ENCODE results near the gene PPARD.

Gene PPARD

GRCh38 chr6:35342258-35343091 lies at the start of gene PPARD:
Gene PPARD (plus strand): TSS chr6:35342558. CDS start chr6:35411088, 68,530 bp downstream.
- peak; percentile 99 for DNase-seq (ENCODE audit: extremely low spot score)
- POLR2A ChIA-PET, result interaction anchor here (1.0 to 2.0 kb wide), 6 partner anchors 21 to 126 kb away, joined by 3 to 6 read pairs (median 3); partner anchors contain the start of gene RPL10A
- CTCF ChIA-PET, result interaction anchor here (0.5 to 4.0 kb wide), 9 partner anchors 13 to 114 kb away, joined by 3 to 42 read pairs (median 3); no protein-coding TSS in a partner anchor
- no peak for TF ChIP-seq CTBP1 (IDR thresholded peaks at IDR 0.05; ENCODE audit: borderline replicate concordance)
- TF ChIP-seq PKNOX1 (IDR thresholded peaks at IDR 0.05), result peak; percentile 69

GRCh38 chr6:35293681-35294080 lies 48.7 kb upstream of the PPARD start:
- no peak for DNase-seq (ENCODE audit: extremely low spot score)
- no peak for TF ChIP-seq SP1 (IDR thresholded peaks at IDR 0.05)
- no peak for TF ChIP-seq L3MBTL2 (conservative IDR thresholded peaks at IDR 0.05)
- no peak for TF ChIP-seq FOXK2 (IDR thresholded peaks at IDR 0.05)
- no peak for TF ChIP-seq FOXM1 (IDR thresholded peaks at IDR 0.05; ENCODE audit: borderline replicate concordance)
- no peak for TF ChIP-seq TARDBP (IDR thresholded peaks at IDR 0.05)
- no peak for TF ChIP-seq CTBP1 (IDR thresholded peaks at IDR 0.05; ENCODE audit: borderline replicate concordance)
- no peak for TF ChIP-seq FOXA1 (IDR thresholded peaks at IDR 0.05)
- TF ChIP-seq ZNF384 (IDR thresholded peaks at IDR 0.05), result no peak
- TF ChIP-seq HDGF (IDR thresholded peaks at IDR 0.05; ENCODE audit: borderline replicate concordance), result no peak
- TF ChIP-seq SUZ12 (IDR thresholded peaks at IDR 0.05), result no peak
- no peak for TF ChIP-seq ELF4 (IDR thresholded peaks at IDR 0.05)
- TF ChIP-seq NFRKB (IDR thresholded peaks at IDR 0.05), result no peak
- ChIA-PET CTCF (interaction anchor here (0.7 to 1.5 kb wide), 7 partner anchors 8 to 191 kb away, joined by 3 to 7 read pairs (median 3); partner anchors contain the start of gene ZNF76), POLR2A (interaction anchor here (0.8 kb wide), 1 partner anchor 25 kb away, joined by 3 read pairs; no protein-coding TSS in a partner anchor)

GRCh38 chr6:35294308-35294945 lies 47.9 kb upstream of the PPARD start:
- CTCF ChIA-PET, result interaction anchor here (0.9 to 1.5 kb wide), 4 partner anchors 9 to 54 kb away, joined by 3 to 7 read pairs (median 4); partner anchors contain the start of gene ZNF76
- TF ChIP-seq CTBP1 (IDR thresholded peaks at IDR 0.05; ENCODE audit: borderline replicate concordance) (peak; percentile 43; the same call in 1 of the 2 replicates), FOXA1 (IDR thresholded peaks at IDR 0.05) (no peak)
- POLR2A ChIA-PET, result no interaction called here
- peak; percentile 70 for DNase-seq (ENCODE audit: extremely low spot score)

- POLR2A ChIA-PET, result no interaction called here
- TF ChIP-seq FOXM1 (IDR thresholded peaks at IDR 0.05; ENCODE audit: borderline replicate concordance), result no peak
- no peak for TF ChIP-seq ZNF384 (IDR thresholded peaks at IDR 0.05)
- TF ChIP-seq CTBP1 (IDR thresholded peaks at IDR 0.05; ENCODE audit: borderline replicate concordance), result no peak
- TF ChIP-seq SUZ12 (IDR thresholded peaks at IDR 0.05), result no peak
- no peak for TF ChIP-seq L3MBTL2 (conservative IDR thresholded peaks at IDR 0.05)
- TF ChIP-seq FOXK2 (IDR thresholded peaks at IDR 0.05), result no peak
- no peak for TF ChIP-seq SP1 (IDR thresholded peaks at IDR 0.05)
- no peak for TF ChIP-seq HDGF (IDR thresholded peaks at IDR 0.05; ENCODE audit: borderline replicate concordance)
- TF ChIP-seq TARDBP (IDR thresholded peaks at IDR 0.05), result no peak
- TF ChIP-seq NFRKB (IDR thresholded peaks at IDR 0.05), result no peak
- CTCF ChIA-PET, result interaction anchor here (0.7 to 1.2 kb wide), 3 partner anchors 10 to 47 kb away, joined by 3 to 7 read pairs (median 3); partner anchors contain the start of gene PPARD
- DNase-seq (ENCODE audit: extremely low spot score), result no peak
Observed at GRCh38 chr6:35295036-35295435, 47.3 kb upstream of the PPARD start.

- DNase-seq (ENCODE audit: extremely low spot score), result no peak
- TF ChIP-seq FOXK2 (IDR thresholded peaks at IDR 0.05), result no peak
- TF ChIP-seq HDGF (IDR thresholded peaks at IDR 0.05; ENCODE audit: borderline replicate concordance), result no peak
- no peak for TF ChIP-seq NFRKB (IDR thresholded peaks at IDR 0.05)
- no peak for TF ChIP-seq SP1 (IDR thresholded peaks at IDR 0.05)
- no peak for TF ChIP-seq FOXM1 (IDR thresholded peaks at IDR 0.05; ENCODE audit: borderline replicate concordance)
- no peak for TF ChIP-seq BHLHE40 (IDR thresholded peaks at IDR 0.05; ENCODE audit: borderline replicate concordance)
- TF ChIP-seq LEF1 (IDR thresholded peaks at IDR 0.05; ENCODE audit: borderline replicate concordance), result no peak
- no peak for TF ChIP-seq SUZ12 (IDR thresholded peaks at IDR 0.05)
- no peak for TF ChIP-seq PKNOX1 (IDR thresholded peaks at IDR 0.05)
- TF ChIP-seq ELF4 (IDR thresholded peaks at IDR 0.05), result no peak
- POLR2A ChIA-PET, result interaction anchor here (1.0 to 1.4 kb wide), 2 partner anchors 22 to 36 kb away, joined by 3 to 6 read pairs; partner anchors contain the start of gene ZNF76
- CTCF ChIA-PET, result interaction anchor here (0.6 to 3.4 kb wide), 10 partner anchors 10 to 154 kb away, joined by 3 to 13 read pairs (median 3); partner anchors contain the start of genes PPARD and ZNF76
Observed at GRCh38 chr6:35295521-35296315, 46.6 kb upstream of the PPARD start.
